ENCODE results near the gene SPATA6. TPM values are rescaled to one million over a fixed set of nuclear protein-coding genes. Genes with fewer than 3 reads are reported as not detected.

SPATA6 gene
- total and polyA plus RNA-seq, 2 of the 4 experiments (the other 2 are of a cell fraction) = 1.1 to 2.0 TPM

DNA sequence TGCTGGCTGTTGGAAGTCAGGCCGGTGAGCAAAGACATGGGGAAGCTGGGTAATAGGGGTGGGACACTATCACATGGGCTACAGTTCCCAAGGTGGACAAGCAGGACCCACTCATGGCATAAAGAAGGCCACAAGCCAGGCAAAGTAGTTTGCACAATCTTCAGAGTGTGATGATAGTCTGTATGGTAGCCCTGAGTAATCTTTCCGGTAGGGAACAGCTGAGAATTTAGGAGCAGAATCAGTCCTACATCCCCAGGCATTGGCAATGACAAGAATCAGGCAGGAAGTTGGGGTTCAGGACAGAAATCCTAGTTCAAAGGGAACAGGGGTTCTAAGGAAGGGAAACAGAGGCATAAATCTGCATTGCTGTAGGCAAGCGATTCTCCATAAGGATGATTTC is 23.9 kb upstream of the SPATA6 start:
- BruUV-seq (replicated peaks) = no TSS peak
- Histone ChIP-seq H3K79me1 (ENCODE audit: low read depth in 1 of 2, low read length in 2 of 2) (no peaks in the 10 kb centered on the region), H2BK20ac (ENCODE audit: low read depth, low read length) (no peak overlapping the region), H3K56ac (ENCODE audit: extremely low read depth, insufficient read depth, low read length) (no peak overlapping the region), H3K4me2 (ENCODE audit: low read depth, low read length) (no peak overlapping the region), H3K36me3 (ENCODE audit: control insufficient read depth, insufficient read depth, low read length) (no peaks in the 10 kb centered on the region), H3K4me3 (ENCODE audit: insufficient read depth, low read depth, low read length) (no peak overlapping the region), H2AFZ (replicated peaks; ENCODE audit: low read length, poor library complexity) (peak overlapping the region; percentile 37), H3K27ac (ENCODE audit: insufficient read depth, low read length) (no peak overlapping the region), H4K20me1 (ENCODE audit: insufficient read depth, low read length) (peaks cover 3% of the 10 kb centered on the region; the same call in 1 of the 2 replicates), H3K9ac (ENCODE audit: low read depth, low read length) (no peak overlapping the region), H2BK15ac (ENCODE audit: low read depth, low read length) (no peak overlapping the region), H2AK9ac (replicated peaks; ENCODE audit: low read depth, low read length, poor library complexity) (no peak overlapping the region), H2AK5ac (ENCODE audit: low read depth, low read length) (no peak overlapping the region), H3K18ac (ENCODE audit: low read depth, low read length) (peak overlapping the region; percentile 26; the same call in 1 of the 2 replicates), H4K8ac (ENCODE audit: low read depth in 2 of 2, low read length in 2 of 2) (no peak overlapping the region), H4K5ac (ENCODE audit: low read depth, low read length) (no peak overlapping the region), H3K9me3 (ENCODE audit: control insufficient read depth, insufficient read depth, low read length) (no peaks in the 10 kb centered on the region), H3K27me3 (ENCODE audit: control insufficient read depth, insufficient read depth, low read length) (no peaks in the 10 kb centered on the region), H2BK5ac (ENCODE audit: low read depth, low read length, poor library complexity, severe bottlenecking) (no peak overlapping the region), H3K4me1 (ENCODE audit: control insufficient read depth, insufficient read depth, low read length) (peaks cover 18% of the 10 kb centered on the region), H3K4ac (ENCODE audit: low read depth, low read length) (no peak overlapping the region), H3K14ac (replicated peaks; ENCODE audit: low read depth, low read length) (no peak overlapping the region), H3K9me1 (ENCODE audit: insufficient read depth, low read length) (peaks cover 10% of the 10 kb centered on the region), H2BK120ac (ENCODE audit: low read depth, low read length) (no peak overlapping the region), H4K91ac (ENCODE audit: insufficient read depth, low read depth, low read length) (no peak overlapping the region), H3K23ac (ENCODE audit: low read depth, low read length) (no peak overlapping the region)
- DNase-seq (no peak), ATAC-seq (ENCODE audit: low read depth) (no peak)
- TF ChIP-seq RAD21 (IDR thresholded peaks at IDR 0.05; ENCODE audit: low read length) (no peak), MXI1 (IDR thresholded peaks at IDR 0.05; ENCODE audit: borderline replicate concordance, low read depth, low read length) (no peak), ELK1 (IDR thresholded peaks at IDR 0.05; ENCODE audit: borderline replicate concordance, low read depth, low read length) (no peak), RFX5 (IDR thresholded peaks at IDR 0.05; ENCODE audit: low read depth, low read length) (no peak), NFE2L2 (IDR thresholded peaks at IDR 0.05; ENCODE audit: low read depth, low read length) (no peak), CEBPB (IDR thresholded peaks at IDR 0.05; ENCODE audit: low read depth, low read length) (no peak), CHD1 (IDR thresholded peaks at IDR 0.05; ENCODE audit: low read depth, low read length) (no peak), MAZ (IDR thresholded peaks at IDR 0.05; ENCODE audit: borderline replicate concordance, low read depth, low read length) (no peak), SMC3 (IDR thresholded peaks at IDR 0.05; ENCODE audit: low read depth, low read length) (no peak), BHLHE40 (IDR thresholded peaks at IDR 0.05; ENCODE audit: low read depth, low read length) (no peak)
- TF ChIP-seq, protein P1, sequence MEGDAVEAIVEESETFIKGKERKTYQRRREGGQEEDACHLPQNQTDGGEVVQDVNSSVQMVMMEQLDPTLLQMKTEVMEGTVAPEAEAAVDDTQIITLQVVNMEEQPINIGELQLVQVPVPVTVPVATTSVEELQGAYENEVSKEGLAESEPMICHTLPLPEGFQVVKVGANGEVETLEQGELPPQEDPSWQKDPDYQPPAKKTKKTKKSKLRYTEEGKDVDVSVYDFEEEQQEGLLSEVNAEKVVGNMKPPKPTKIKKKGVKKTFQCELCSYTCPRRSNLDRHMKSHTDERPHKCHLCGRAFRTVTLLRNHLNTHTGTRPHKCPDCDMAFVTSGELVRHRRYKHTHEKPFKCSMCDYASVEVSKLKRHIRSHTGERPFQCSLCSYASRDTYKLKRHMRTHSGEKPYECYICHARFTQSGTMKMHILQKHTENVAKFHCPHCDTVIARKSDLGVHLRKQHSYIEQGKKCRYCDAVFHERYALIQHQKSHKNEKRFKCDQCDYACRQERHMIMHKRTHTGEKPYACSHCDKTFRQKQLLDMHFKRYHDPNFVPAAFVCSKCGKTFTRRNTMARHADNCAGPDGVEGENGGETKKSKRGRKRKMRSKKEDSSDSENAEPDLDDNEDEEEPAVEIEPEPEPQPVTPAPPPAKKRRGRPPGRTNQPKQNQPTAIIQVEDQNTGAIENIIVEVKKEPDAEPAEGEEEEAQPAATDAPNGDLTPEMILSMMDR (conservative IDR thresholded peaks at IDR 0.05; ENCODE audit: low read depth, low read length) = no peak
- ChIA-PET CTCF (no interaction called here), POLR2A (ENCODE audit: unreplicated experiment) (no interaction called here)
- dilution Hi-C loops (cut with HindIII; ENCODE audit: low sequenced_read_pairs, unreplicated experiment) (no loop called here), in situ Hi-C loops (cut with MboI; ENCODE audit: low sequenced_read_pairs) (no loop called here), intact Hi-C loops (cut with micrococcal nuclease) (loop anchor here (10.0 kb wide), 1 partner anchor 1321 kb away; no protein-coding TSS in a partner anchor)
- 100% methylated on average over 1 of the region's 3 CpGs; no CpG with 5 or more reads in 1 of the 2 experiments for WGBS, 2 experiments (ENCODE audit: extremely low coverage in 2 of 2, insufficient read length in 1 of 2)
